HepG2 (cell line): ENCODE measurements around the gene CYTH1. TPM values are rescaled to one million over a fixed set of nuclear protein-coding genes. Genes with fewer than 3 reads are reported as not detected.

Experiments used
- ATAC-seq: fragments of 200-7000 bp; cut with Tn5 transposase; 3 replicates; pipeline ENCODE4 v1.9.1; 2020; ENCODE audit warnings: mild to moderate bottlenecking, moderate library complexity
- BruUV-seq: library from RNA; stranded (reverse); fragments of 400-500 nt; replicated peaks from 2 replicates; lab custom pipeline; 2021; lab: Mats Ljungman, UMichigan
- CTCF ChIA-PET: fragments of 300-600 bp; formaldehyde crosslinking; extraction: SDS; loops from one replicate; lab custom pipeline; 2021; ENCODE audit warnings: low total read pairs, inconsistent platforms, low intra/inter-chr PET ratio; lab: Yijun Ruan, JAX
- POLR2A ChIA-PET: fragments of 350-600 bp; sonication (Branson Sonifier 250); formaldehyde crosslinking; loops from one replicate; lab custom pipeline; 2020; ENCODE audit warnings: antibody characterized with exemption, inconsistent platforms; lab: Yijun Ruan, JAX
- DNase-seq: peaks from one replicate; pipeline ENCODE4 v3.0.0-alpha.2; 2015; ENCODE audit warnings: low spot score
- FAIRE-seq: peaks from 3 replicates; lab custom pipeline; 2011; peaks lifted over from hg19 to GRCh38; lab: Jason Lieb, UNC
- H2AFZ ChIP-seq: one replicate; pipeline ENCODE4 v1.6.1; 2011; ENCODE audit warnings: low read length, inconsistent platforms
- H3K27ac ChIP-seq: fragments of 300-600 bp; 3 replicates; pipeline ENCODE4 v1.8.0; 2011; ENCODE audit warnings: mixed run types, mild to moderate bottlenecking, mixed read lengths, low read length, inconsistent platforms; ENCODE audit not compliant: insufficient read depth; ENCODE audit errors: extremely low read length
- H3K27me3 ChIP-seq, 2 experiments: fragments of 200-600 bp in 1 of 2; 2 replicates in 1 of 2; 3 replicates in 1 of 2; pipeline versions ENCODE4 v1.6.0 to v1.8.0; 2011; ENCODE audit warnings: low read length in 2 of 2, mild to moderate bottlenecking in 2 of 2, moderate library complexity in 2 of 2, inconsistent platforms in 1 of 2; ENCODE audit not compliant: insufficient read depth in 2 of 2, control insufficient read depth in 1 of 2
- H3K36me3 ChIP-seq, 2 experiments: fragments of 200-600 bp in 1 of 2; replicated peaks in 1 of 2; 2 replicates in 1 of 2; 3 replicates in 1 of 2; pipeline versions ENCODE4 v1.5.1 to v1.8.0; 2011; ENCODE audit warnings: low read length in 2 of 2, inconsistent platforms in 1 of 2; ENCODE audit not compliant: insufficient read depth in 2 of 2, control insufficient read depth in 1 of 2
- H3K4me1 ChIP-seq: 2 replicates; pipeline ENCODE4 v1.5.1; 2012; ENCODE audit warnings: low read length, inconsistent platforms; ENCODE audit not compliant: insufficient read depth
- H3K4me2 ChIP-seq: 2 replicates; pipeline ENCODE4 v1.6.0; 2011; ENCODE audit warnings: low read depth, low read length, inconsistent platforms
- H3K4me3 ChIP-seq, 3 experiments: fragments of 200-600 bp in 1 of 3; sonication (generic), shearing (Covaris generic) in 1 of 3; replicated peaks in 1 of 3; 2 replicates each; pipeline ENCODE4 v1.5.1; 2011 to 2016; ENCODE audit warnings: low read length in 3 of 3, inconsistent platforms in 2 of 3, low read depth in 2 of 3, mild to moderate bottlenecking in 2 of 3, control low read depth in 1 of 3, mixed read lengths in 1 of 3; ENCODE audit not compliant: insufficient read depth in 1 of 3
- H3K79me2 ChIP-seq: one replicate; pipeline ENCODE4 v1.6.1; 2011; ENCODE audit warnings: low read length, inconsistent platforms; ENCODE audit not compliant: insufficient read depth
- H3K9ac ChIP-seq: 2 replicates; pipeline ENCODE4 v1.6.0; 2011; ENCODE audit warnings: mild to moderate bottlenecking, low read depth, low read length, inconsistent platforms; ENCODE audit not compliant: insufficient read depth
- H3K9me3 ChIP-seq: 2 replicates; pipeline ENCODE4 v1.5.1; 2012; ENCODE audit warnings: mild to moderate bottlenecking, low read length
- H4K20me1 ChIP-seq: 2 replicates; pipeline ENCODE4 v1.6.0; 2011; ENCODE audit warnings: inconsistent platforms, mild to moderate bottlenecking, low read length, moderate library complexity; ENCODE audit not compliant: insufficient read depth
- AGO2 ChIP-seq: fragments of 200-400 bp; formaldehyde crosslinking; optimal IDR thresholded peaks from 2 replicates; pipeline ENCODE3; 2017; ENCODE audit warnings: mild to moderate bottlenecking, low read depth, low read length, moderate library complexity
- BCL6 ChIP-seq: IDR thresholded peaks from 2 replicates; pipeline ENCODE4 v1.6.1; 2016; ENCODE audit warnings: missing genetic modification reagents, missing compliant biosample characterization
- ISX ChIP-seq: sonication (generic); formaldehyde crosslinking; conservative IDR thresholded peaks from 2 replicates; pipeline ENCODE4 v1.5.0; 2020; ENCODE audit warnings: missing genetic modification reagents
- POGZ ChIP-seq: sonication (generic); formaldehyde crosslinking; IDR thresholded peaks from 2 replicates; pipeline ENCODE4 v1.4.0; 2020; ENCODE audit warnings: mild to moderate bottlenecking, missing genetic modification reagents
- POLR2AphosphoS5 ChIP-seq: IDR thresholded peaks from 2 replicates; pipeline ENCODE4 v1.6.1; 2012; ENCODE audit warnings: low read depth, low read length
- PRPF4 ChIP-seq: fragments of 200-400 bp; formaldehyde crosslinking; IDR thresholded peaks from 2 replicates; pipeline ENCODE4 v1.6.1; 2016; ENCODE audit warnings: low read length, low read depth; ENCODE audit not compliant: poor library complexity, severe bottlenecking
- SMAD9 ChIP-seq: sonication (generic); formaldehyde crosslinking; IDR thresholded peaks from 2 replicates; pipeline ENCODE4 v1.5.1; 2020; ENCODE audit warnings: mild to moderate bottlenecking, missing genetic modification reagents
- ZBTB1 ChIP-seq: sonication (generic); formaldehyde crosslinking; IDR thresholded peaks from 2 replicates; pipeline ENCODE4 v1.4.0; 2020; ENCODE audit warnings: missing genetic modification reagents, borderline replicate concordance
- ZNF230 ChIP-seq: sonication (generic); formaldehyde crosslinking; IDR thresholded peaks from 2 replicates; pipeline ENCODE4 v1.4.0; 2020; ENCODE audit warnings: mild to moderate bottlenecking, missing genetic modification reagents
- ZNF792 ChIP-seq: IDR thresholded peaks from 2 replicates; pipeline ENCODE4 v1.6.1; 2016
- WGBS: methylation state at CpG from one replicate; pipeline ENCODE4 v1.1.6; 2017; ENCODE audit warnings: low lambda C conversion rate; 5-methylcytosine and 5-hydroxymethylcytosine counted together
- in situ Hi-C: cut with HindIII; loops from 2 replicates; pipeline ENCODE4 v1.10.0; 2017; ENCODE audit warnings: low pct_unique_long_range_greater_than_20kb; ENCODE audit not compliant: extremely low pct_ligation_motif_present
- intact Hi-C: fragments of 100-400 bp; cut with micrococcal nuclease; formaldehyde crosslinking; loops from one replicate; pipeline ENCODE4 v1.10.0; 2022; ENCODE audit not compliant: unreplicated experiment
- polyA plus RNA-seq, 8 experiments: library from polyadenylated mRNA; depleted of rRNA in 3 of 8; stranded (reverse) in 7 of 8; unstranded in 1 of 8; fragments of >200 nt; fragmentation: Illumina TruSeq in 4 of 8; extraction: Trizol in 4 of 8; gene quantifications; 2 replicates each; pipeline versions ENCODE4 v1.2.1 to v1.2.3, GENCODE V29; 2011 to 2016; ENCODE audit warnings: low read depth in 4 of 8, missing spikeins in 1 of 8, mixed read lengths in 1 of 8; ENCODE audit not compliant: insufficient read depth in 1 of 8
- total RNA-seq, 5 experiments: library from RNA; depleted of rRNA; stranded (reverse); fragments of >200 nt; fragmentation: Illumina TruSeq; extraction: Trizol; gene quantifications; 2 replicates each; pipeline ENCODE4 v1.2.3, GENCODE V29; 2016; ENCODE audit warnings: low read depth in 1 of 5
- TF ChIP-seq, protein P1 (sequence below): sonication (generic); formaldehyde crosslinking; IDR thresholded peaks from 2 replicates; pipeline ENCODE4 v1.5.1; 2020; ENCODE audit warnings: mild to moderate bottlenecking, missing genetic modification reagents, borderline replicate concordance
- TF ChIP-seq, protein P2 (sequence below): sonication (generic); formaldehyde crosslinking; IDR thresholded peaks from 2 replicates; pipeline ENCODE4 v1.4.0; 2020; ENCODE audit warnings: mild to moderate bottlenecking, low read depth, missing genetic modification reagents
- TF ChIP-seq, protein P3 (sequence below): sonication (generic); formaldehyde crosslinking; IDR thresholded peaks from 2 replicates; pipeline ENCODE4 v1.5.1; 2020; ENCODE audit warnings: missing genetic modification reagents, mild to moderate bottlenecking, borderline replicate concordance
- TF ChIP-seq, protein P4 (sequence below), 2 experiments: fragments of 450-650 bp in 1 of 2; sonication (generic) in 1 of 2; formaldehyde crosslinking; IDR thresholded peaks; 2 replicates each; pipeline versions ENCODE4 v1.5.0 to v1.8.0; 2020 to 2022; ENCODE audit warnings: mild to moderate bottlenecking in 1 of 2, missing genetic modification reagents in 1 of 2
- TF ChIP-seq, protein P5 (sequence below): sonication (generic); formaldehyde crosslinking; IDR thresholded peaks from 2 replicates; pipeline ENCODE4 v1.5.0; 2020; ENCODE audit warnings: missing genetic modification reagents

Gene CYTH1
- total and polyA plus RNA-seq, 2 of the 13 experiments (the other 11 are each of a cell fraction or from before 2014, with no cell fraction given): 20.1 to 48.9 TPM

DNA sequence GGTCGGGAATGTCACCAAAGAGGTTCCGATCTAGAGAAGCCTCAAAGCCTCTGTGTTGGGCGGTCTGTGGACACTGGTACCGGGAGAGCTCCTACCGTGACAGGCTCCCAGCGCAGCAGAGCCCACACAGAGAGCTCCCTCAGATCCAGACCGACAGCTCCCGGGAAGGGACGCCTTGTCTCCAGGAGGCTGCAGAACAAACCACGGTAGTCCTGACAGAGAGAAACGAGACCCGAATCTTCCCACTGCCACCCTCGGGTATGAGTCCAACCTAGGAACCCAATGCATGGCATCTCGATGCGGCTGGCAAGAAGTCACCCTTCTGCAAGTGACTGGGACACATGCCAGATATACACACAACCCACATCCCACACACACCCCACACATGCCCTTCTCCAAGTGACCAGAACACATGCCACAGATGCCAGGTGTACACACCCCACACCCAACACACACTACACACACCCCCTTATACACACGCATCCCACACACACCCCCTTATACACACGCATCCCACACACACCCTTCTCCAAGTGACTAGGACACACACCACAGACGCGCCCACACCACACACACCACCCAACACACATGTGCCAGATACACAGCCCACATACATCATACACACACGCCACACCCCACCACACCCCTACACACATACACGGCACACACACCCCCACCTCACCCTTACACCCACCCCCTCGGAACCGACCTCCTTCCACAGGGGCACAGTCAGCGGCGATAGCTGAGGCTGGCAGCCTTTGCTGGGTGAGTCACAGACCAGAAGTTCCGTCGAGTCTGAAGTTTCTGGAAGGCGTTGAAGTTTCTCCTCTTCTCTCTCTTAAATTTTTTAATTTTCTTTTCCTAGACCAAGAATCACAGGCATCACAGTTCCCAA, 15.9 kb upstream of the CYTH1 start (continued):
- TF ChIP-seq ISX (no peak), BCL6 (CRISPR knock-in tag) (no peak), POLR2AphosphoS5 (no peak)
- TF ChIP-seq, protein P1, sequence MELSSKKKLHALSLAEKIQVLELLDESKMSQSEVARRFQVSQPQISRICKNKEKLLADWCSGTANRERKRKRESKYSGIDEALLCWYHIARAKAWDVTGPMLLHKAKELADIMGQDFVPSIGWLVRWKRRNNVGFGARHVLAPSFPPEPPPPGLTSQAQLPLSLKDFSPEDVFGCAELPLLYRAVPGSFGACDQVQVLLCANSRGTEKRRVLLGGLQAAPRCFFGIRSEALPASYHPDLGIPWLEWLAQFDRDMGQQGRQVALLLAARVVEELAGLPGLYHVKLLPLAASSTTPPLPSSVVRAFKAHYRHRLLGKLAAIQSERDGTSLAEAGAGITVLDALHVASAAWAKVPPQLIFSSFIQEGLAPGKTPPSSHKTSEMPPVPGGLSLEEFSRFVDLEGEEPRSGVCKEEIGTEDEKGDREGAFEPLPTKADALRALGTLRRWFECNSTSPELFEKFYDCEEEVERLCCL (CRISPR knock-in tag): no peak
- TF ChIP-seq, protein P2, sequence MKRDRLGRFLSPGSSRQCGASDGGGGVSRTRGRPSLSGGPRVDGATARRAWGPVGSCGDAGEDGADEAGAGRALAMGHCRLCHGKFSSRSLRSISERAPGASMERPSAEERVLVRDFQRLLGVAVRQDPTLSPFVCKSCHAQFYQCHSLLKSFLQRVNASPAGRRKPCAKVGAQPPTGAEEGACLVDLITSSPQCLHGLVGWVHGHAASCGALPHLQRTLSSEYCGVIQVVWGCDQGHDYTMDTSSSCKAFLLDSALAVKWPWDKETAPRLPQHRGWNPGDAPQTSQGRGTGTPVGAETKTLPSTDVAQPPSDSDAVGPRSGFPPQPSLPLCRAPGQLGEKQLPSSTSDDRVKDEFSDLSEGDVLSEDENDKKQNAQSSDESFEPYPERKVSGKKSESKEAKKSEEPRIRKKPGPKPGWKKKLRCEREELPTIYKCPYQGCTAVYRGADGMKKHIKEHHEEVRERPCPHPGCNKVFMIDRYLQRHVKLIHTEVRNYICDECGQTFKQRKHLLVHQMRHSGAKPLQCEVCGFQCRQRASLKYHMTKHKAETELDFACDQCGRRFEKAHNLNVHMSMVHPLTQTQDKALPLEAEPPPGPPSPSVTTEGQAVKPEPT (CRISPR knock-in tag): no peak

DNA sequence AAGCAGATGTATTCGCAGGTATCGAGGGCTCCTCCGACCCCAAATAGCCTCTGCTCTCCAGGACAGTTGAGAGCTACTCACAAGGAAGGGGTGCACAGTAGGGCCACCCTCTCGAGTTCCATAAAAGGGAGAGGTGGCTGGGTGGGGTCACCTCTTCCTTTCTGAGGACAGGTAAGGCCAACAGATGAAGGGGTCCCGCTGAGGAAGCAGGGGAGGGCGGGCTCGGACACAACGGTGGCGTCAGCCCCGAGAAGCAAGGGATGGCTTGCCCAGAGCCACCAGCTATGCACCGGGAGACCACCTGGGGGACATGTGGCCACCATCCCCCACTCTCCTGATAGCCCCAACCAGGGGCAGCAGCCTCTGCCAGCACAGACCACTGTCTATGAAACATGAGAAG, 15.1 kb upstream of the CYTH1 start:
- ChIA-PET CTCF (no interaction called here), POLR2A (no interaction called here)
- Histone ChIP-seq H4K20me1 (no peaks in the 10 kb centered on the region), H3K27ac (no peak overlapping the region), H3K4me2 (no peak overlapping the region), H3K36me3 (peaks cover 52 to 66% of the 10 kb centered on the region in 2 experiments), H3K27me3 (no peaks in the 10 kb centered on the region), H3K9ac (no peak overlapping the region), H3K4me3 (no peak overlapping the region), H3K9me3 (no peaks in the 10 kb centered on the region), H3K4me1 (peaks cover 3% of the 10 kb centered on the region; the same call in 1 of the 2 replicates), H2AFZ (no peak overlapping the region), H3K79me2 (no peaks in the 10 kb centered on the region)
- in situ Hi-C loops (no loop called here), intact Hi-C loops (loop anchor here (10.0 kb wide), 1 partner anchor 302 kb away; no protein-coding TSS in a partner anchor)
- no peak for FAIRE-seq
- 96% methylated on average over 10 of the region's 11 CpGs for WGBS
- ATAC-seq: no peak
- no peak for DNase-seq
- no TSS peak for BruUV-seq
- no peak for TF ChIP-seq PRPF4
- TF ChIP-seq AGO2: no peak
- TF ChIP-seq, protein P3, sequence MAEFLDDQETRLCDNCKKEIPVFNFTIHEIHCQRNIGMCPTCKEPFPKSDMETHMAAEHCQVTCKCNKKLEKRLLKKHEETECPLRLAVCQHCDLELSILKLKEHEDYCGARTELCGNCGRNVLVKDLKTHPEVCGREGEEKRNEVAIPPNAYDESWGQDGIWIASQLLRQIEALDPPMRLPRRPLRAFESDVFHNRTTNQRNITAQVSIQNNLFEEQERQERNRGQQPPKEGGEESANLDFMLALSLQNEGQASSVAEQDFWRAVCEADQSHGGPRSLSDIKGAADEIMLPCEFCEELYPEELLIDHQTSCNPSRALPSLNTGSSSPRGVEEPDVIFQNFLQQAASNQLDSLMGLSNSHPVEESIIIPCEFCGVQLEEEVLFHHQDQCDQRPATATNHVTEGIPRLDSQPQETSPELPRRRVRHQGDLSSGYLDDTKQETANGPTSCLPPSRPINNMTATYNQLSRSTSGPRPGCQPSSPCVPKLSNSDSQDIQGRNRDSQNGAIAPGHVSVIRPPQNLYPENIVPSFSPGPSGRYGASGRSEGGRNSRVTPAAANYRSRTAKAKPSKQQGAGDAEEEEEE (CRISPR knock-in tag): no peak
- TF ChIP-seq, protein P4, sequence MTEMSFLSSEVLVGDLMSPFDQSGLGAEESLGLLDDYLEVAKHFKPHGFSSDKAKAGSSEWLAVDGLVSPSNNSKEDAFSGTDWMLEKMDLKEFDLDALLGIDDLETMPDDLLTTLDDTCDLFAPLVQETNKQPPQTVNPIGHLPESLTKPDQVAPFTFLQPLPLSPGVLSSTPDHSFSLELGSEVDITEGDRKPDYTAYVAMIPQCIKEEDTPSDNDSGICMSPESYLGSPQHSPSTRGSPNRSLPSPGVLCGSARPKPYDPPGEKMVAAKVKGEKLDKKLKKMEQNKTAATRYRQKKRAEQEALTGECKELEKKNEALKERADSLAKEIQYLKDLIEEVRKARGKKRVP (CRISPR knock-in tag; IDR thresholded peaks at IDR 0.05): no peak
- TF ChIP-seq ZBTB1: no peak
- no peak for TF ChIP-seq ZNF230 (CRISPR knock-in tag)
- no peak for TF ChIP-seq POGZ (CRISPR knock-in tag)
- TF ChIP-seq, protein P5, sequence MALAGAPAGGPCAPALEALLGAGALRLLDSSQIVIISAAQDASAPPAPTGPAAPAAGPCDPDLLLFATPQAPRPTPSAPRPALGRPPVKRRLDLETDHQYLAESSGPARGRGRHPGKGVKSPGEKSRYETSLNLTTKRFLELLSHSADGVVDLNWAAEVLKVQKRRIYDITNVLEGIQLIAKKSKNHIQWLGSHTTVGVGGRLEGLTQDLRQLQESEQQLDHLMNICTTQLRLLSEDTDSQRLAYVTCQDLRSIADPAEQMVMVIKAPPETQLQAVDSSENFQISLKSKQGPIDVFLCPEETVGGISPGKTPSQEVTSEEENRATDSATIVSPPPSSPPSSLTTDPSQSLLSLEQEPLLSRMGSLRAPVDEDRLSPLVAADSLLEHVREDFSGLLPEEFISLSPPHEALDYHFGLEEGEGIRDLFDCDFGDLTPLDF (CRISPR knock-in tag): no peak
- TF ChIP-seq ZNF792 (CRISPR knock-in tag): no peak
- no peak for TF ChIP-seq SMAD9 (CRISPR knock-in tag)
